Thyroid gland (tissue), 4 donors: Measurements from ENCODE around the gene BMP2K. TPM values are rescaled to one million over a fixed set of nuclear protein-coding genes. Genes with fewer than 3 reads are reported as not detected.

Experiments
- DNase-seq, 2 donors: peaks; one replicate each; pipeline ENCODE4 v3.0.0-alpha.2; 2019
- H3K27ac ChIP-seq, 3 donors: fragments of 200-600 bp; sonication (generic); 1 replicate in 2 of 3; 2 replicates in 1 of 3; pipeline ENCODE4 v1.5.1; 2016 to 2019; ENCODE audit warnings: mild to moderate bottlenecking in 1 of 3, moderate library complexity in 1 of 3
- H3K27me3 ChIP-seq: fragments of 200-600 bp; sonication (generic); one replicate; pipeline ENCODE4 v1.5.1; 2019
- H3K36me3 ChIP-seq, 2 donors: fragments of 200-600 bp; sonication (generic); one replicate each; pipeline ENCODE4 v1.5.1; 2016 to 2019
- H3K4me1 ChIP-seq, 2 donors: fragments of 200-600 bp; sonication (generic); one replicate each; pipeline ENCODE4 v1.5.1; 2017 to 2019
- H3K4me3 ChIP-seq, 3 donors: fragments of 200-600 bp; sonication (generic); replicated peaks in 1 of 3; 1 replicate in 2 of 3; 2 replicates in 1 of 3; pipeline ENCODE4 v1.5.1; 2016; ENCODE audit warnings: mild to moderate bottlenecking in 1 of 3
- H3K9me3 ChIP-seq: fragments of 200-600 bp; sonication (generic); one replicate; pipeline ENCODE4 v1.5.1; 2017
- CTCF ChIP-seq, 6 experiments: fragments of 200-600 bp in 3 of 6; fragments of 450-650 bp in 3 of 6; sonication (generic) in 3 of 6; IDR thresholded peaks; one replicate each; pipeline ENCODE4 v1.5.1; 2016 to 2019; ENCODE audit warnings: antibody characterized with exemption in 6 of 6, mild to moderate bottlenecking in 2 of 6, inconsistent platforms in 1 of 6, moderate library complexity in 1 of 6
- POLR2A ChIP-seq, 2 donors: fragments of 450-650 bp; IDR thresholded peaks; one replicate each; pipeline ENCODE4 v1.6.1; 2017; ENCODE audit warnings: antibody characterized with exemption in 2 of 2, mild to moderate bottlenecking in 2 of 2, moderate library complexity in 1 of 2
- WGBS, 2 donors: methylation state at CpG; one replicate each; pipeline ENCODE4 v1.1.5; 2017; 5-methylcytosine and 5-hydroxymethylcytosine counted together
- intact Hi-C: fragments of 100-400 bp; cut with DNase I; formaldehyde crosslinking; loops from one replicate; pipeline ENCODE4 v1.15.1; 2023
- microRNA-seq: library from miRNA; unstranded; fragments of <30 nt; microRNA quantifications from one replicate; pipeline ENCODE4, GENCODE V29; 2016
- small RNA-seq: library from RNA; depleted of rRNA; stranded (forward); fragments of <200 nt; gene quantifications from one replicate; pipeline ENCODE3, GENCODE V24; 2016
- total RNA-seq, 4 donors: library from RNA; depleted of rRNA; stranded (reverse); fragments of >200 nt; gene quantifications; one replicate each; pipeline ENCODE4 v1.2.3, GENCODE V29; 2016

BMP2K gene
- total RNA-seq, 4 donors from 2014 or later, result 63.8 to 69.2 (median 64.3) TPM

DNA sequence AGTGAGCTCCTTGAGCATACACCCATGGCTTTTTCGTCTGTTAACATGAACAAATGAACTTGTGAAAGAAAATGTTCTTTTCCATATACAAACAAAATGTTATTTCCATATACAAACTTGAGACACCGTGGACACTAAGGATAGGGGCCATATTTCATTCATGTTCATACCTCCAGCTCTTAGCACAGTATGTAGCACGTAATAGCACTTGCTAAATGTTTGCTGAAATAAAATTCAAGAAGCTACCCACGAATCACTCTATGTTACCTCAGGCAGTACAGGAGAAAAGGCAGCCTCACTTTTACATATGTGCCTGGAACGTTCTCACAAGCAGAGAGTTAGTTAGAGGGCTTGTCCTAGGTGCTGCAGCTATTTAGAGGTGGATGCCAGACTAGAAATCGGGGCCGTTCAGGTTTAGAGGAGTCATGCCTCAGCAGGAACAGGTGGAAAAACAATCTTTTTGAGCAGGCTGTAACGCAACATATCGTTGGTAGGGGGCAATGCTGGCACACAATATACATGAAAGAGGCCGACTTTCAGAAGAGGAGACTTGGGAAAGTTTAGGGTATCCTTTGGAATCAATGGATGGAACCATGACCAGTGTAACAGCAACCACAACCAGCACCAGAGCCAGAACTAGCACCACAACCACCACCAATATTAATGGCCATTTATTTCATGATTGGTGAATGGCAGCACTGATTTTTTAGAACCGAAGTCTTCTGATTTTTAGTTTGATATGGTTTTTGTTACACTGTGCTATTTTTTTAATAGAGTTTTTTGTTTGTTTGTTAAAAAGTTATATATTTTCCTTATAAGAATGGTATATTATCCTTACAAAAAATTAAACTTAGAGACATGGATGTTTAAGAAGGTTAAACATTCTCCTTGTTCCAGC is 177.9 kb downstream of the BMP2K start:
- TF ChIP-seq CTCF (IDR thresholded peaks at IDR 0.05), result peak in 2 of 6 experiments; percentile 12 to 34
- no peak for TF ChIP-seq POLR2A (IDR thresholded peaks at IDR 0.05)

DNA sequence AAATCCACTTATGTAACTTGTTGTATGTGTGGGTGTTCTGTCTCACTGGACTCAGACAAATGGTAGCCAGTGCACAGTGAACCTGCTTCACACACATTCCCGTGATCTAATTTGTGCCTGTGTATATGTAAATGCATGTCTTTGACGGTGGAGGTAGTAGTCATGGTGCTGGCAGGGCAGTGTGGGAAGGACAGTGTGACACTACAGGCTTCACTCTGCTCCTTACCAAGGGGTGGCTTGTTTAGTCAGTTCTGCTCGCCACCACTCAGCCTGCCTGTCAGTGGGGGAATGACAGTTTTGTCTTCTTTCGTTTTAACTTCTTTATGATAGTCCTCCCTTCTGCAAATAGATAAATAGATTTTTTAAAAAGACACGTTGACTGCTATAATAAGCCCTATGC is 180.8 kb downstream of the BMP2K start:
- Histone ChIP-seq H3K27me3 (no peaks in the 10 kb centered on the region), H3K36me3 (no peaks in the 10 kb centered on the region), H3K4me3 (no peak overlapping the region), H3K9me3 (no peaks in the 10 kb centered on the region), H3K27ac (no peak overlapping the region), H3K4me1 (no peaks in the 10 kb centered on the region)
- 90 to 93% methylated on average over 5 of the region's 5 CpGs for WGBS, 2 donors
- DNase-seq, result no peak
- intact Hi-C loops, result loop anchor here (10.0 kb wide), 1 partner anchor 1258 kb away; no protein-coding TSS in a partner anchor
- TF ChIP-seq CTCF (IDR thresholded peaks at IDR 0.05) (no peak), POLR2A (IDR thresholded peaks at IDR 0.05) (no peak)

More for the DNA sequence above, 177.9 kb downstream of the BMP2K start:
- 45 to 46% methylated on average over 11 of the region's 11 CpGs for WGBS, 2 donors
- H3K4me1 ChIP-seq, result no peaks in the 10 kb centered on the region
- H3K36me3 ChIP-seq, result no peaks in the 10 kb centered on the region
- no peak overlapping the region for H3K4me3 ChIP-seq
- no peaks in the 10 kb centered on the region for H3K27me3 ChIP-seq
- no peak overlapping the region for H3K27ac ChIP-seq
- H3K9me3 ChIP-seq, result no peaks in the 10 kb centered on the region
- intact Hi-C loops, result loop anchor here (10.0 kb wide), 1 partner anchor 1261 kb away; no protein-coding TSS in a partner anchor
- DNase-seq, result no peak

DNA sequence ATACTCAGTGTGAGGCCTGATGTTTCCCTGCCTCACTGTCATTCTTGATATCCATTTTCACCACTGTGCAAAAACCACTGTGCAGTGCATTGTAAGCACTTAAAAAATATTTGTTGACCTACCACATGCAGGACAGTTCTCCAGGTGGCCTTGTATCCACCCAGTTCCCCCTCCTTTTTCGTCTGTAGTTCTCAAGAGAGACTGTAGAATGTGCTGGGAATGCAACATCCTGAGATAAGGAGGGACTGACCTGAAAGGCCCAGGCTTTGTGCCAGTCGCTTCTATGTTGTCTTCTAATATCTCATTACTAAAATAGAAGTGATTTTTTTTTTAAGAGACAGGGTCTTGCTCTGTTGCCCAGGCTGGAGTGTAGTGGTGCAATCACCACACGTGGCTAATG is 184.8 kb downstream of the BMP2K start:
- no peak for DNase-seq
- TF ChIP-seq CTCF (IDR thresholded peaks at IDR 0.05) (no peak), POLR2A (IDR thresholded peaks at IDR 0.05) (no peak)
- Histone ChIP-seq H3K27me3 (no peaks in the 10 kb centered on the region), H3K4me3 (no peak overlapping the region), H3K4me1 (no peaks in the 10 kb centered on the region), H3K27ac (no peak overlapping the region), H3K9me3 (no peaks in the 10 kb centered on the region), H3K36me3 (no peaks in the 10 kb centered on the region)
- 70 to 75% methylated on average over 3 of the region's 3 CpGs for WGBS, 2 donors
- intact Hi-C loops, result no loop called here

Small RNA genes within 50 kb of the gene (microRNA-seq; reads per million reads assigned to microRNA genes)
- not detected for gene MIR5096

Small RNA genes within 50 kb of the gene (small RNA-seq; reads per million reads assigned to genes)
- gene AC098818.1 (not detected), gene MIR5096 (not detected), gene RN7SL127P (not detected)

Other genes starting within 250 kb of the BMP2K start
- 100 to 1,000 TPM in 3 of 4 donors, 10 to 100 TPM in 1; 98.7 to 213 (median 156) TPM for gene ANXA3, start 224.6 kb upstream of the BMP2K start, total RNA-seq
- gene PAQR3, start 163.1 kb downstream of the BMP2K start, total RNA-seq, result 10 to 100 TPM; 12.5 to 18.8 (median 15.2) TPM